ENCODE measurements around the gene CACNG3.

CACNG3 gene

GRCh38 chr16:24257958-24258357 is 1.8 kb downstream of the CACNG3 start:
- no peak for TF ChIP-seq CTCF (conservative IDR thresholded peaks at IDR 0.05)
- no peak overlapping the region for H3K27ac ChIP-seq

GRCh38 chr16:24258791-24259190 is 2.7 kb downstream of the CACNG3 start:
- TF ChIP-seq CTCF (conservative IDR thresholded peaks at IDR 0.05) = no peak
- H3K27ac ChIP-seq = no peak overlapping the region

GRCh38 chr16:24262816-24263215 is 6.7 kb downstream of the CACNG3 start:
- no peak overlapping the region for H3K27ac ChIP-seq
- no peak for TF ChIP-seq CTCF (conservative IDR thresholded peaks at IDR 0.05)

GRCh38 chr16:24270721-24271442 is 14.7 kb downstream of the CACNG3 start:
- TF ChIP-seq CTCF (conservative IDR thresholded peaks at IDR 0.05) = no peak
- H3K27ac ChIP-seq = no peak overlapping the region

GRCh38 chr16:24272379-24272778 is 16.2 kb downstream of the CACNG3 start:
- TF ChIP-seq CTCF (conservative IDR thresholded peaks at IDR 0.05) = no peak
- H3K27ac ChIP-seq = no peak overlapping the region

GRCh38 chr16:24273508-24274182 is 17.5 kb downstream of the CACNG3 start:
- TF ChIP-seq CTCF (conservative IDR thresholded peaks at IDR 0.05) = no peak
- H3K27ac ChIP-seq = no peak overlapping the region

- H3K27ac ChIP-seq = no peak overlapping the region
Measured at GRCh38 chr16:24275413-24275812, 19.3 kb downstream of the CACNG3 start.

More at GRCh38 chr16:24275413-24275812, 19.3 kb downstream of the CACNG3 start:
- TF ChIP-seq CTCF (conservative IDR thresholded peaks at IDR 0.05) = no peak

Measured in VCaP (cell line).